Uterus (tissue), 4 donors: ENCODE results near the gene PEX11A. TPM values are rescaled to one million over a fixed set of nuclear protein-coding genes. Genes with fewer than 3 reads are reported as not detected.
"Not testable (repeated sequence)": the region's sequence is repeated elsewhere in the genome, so short reads cannot be mapped to it uniquely, and the experiment has no call there.

Source experiments
- DNase-seq, 2 donors: peaks; one replicate each; pipeline ENCODE4 v3.0.0-alpha.2; 2019 to 2020
- H3K27ac ChIP-seq, 2 donors: fragments of 200-600 bp; sonication (generic); 1 replicate in 1 of 2; 2 replicates in 1 of 2; pipeline ENCODE4 v1.5.1; 2016 to 2018
- H3K27me3 ChIP-seq, 2 donors: fragments of 200-600 bp; sonication (generic); one replicate each; pipeline ENCODE4 v1.5.1; 2018 to 2019; ENCODE audit warnings: control low read depth in 1 of 2
- H3K36me3 ChIP-seq, 2 donors: fragments of 200-600 bp; sonication (generic); one replicate each; pipeline ENCODE4 v1.5.1; 2019; ENCODE audit warnings: control low read depth in 1 of 2
- H3K4me1 ChIP-seq, 2 donors: fragments of 200-600 bp; sonication (generic); one replicate each; pipeline ENCODE4 v1.5.1; 2018 to 2019; ENCODE audit warnings: control low read depth in 1 of 2
- H3K4me3 ChIP-seq, 2 donors: fragments of 200-600 bp; sonication (generic); 1 replicate in 1 of 2; 2 replicates in 1 of 2; pipeline ENCODE4 v1.5.1; 2018 to 2019; ENCODE audit warnings: mild to moderate bottlenecking in 1 of 2
- H3K9me3 ChIP-seq, 2 donors: fragments of 200-600 bp; sonication (generic); one replicate each; pipeline ENCODE4 v1.5.1; 2019; ENCODE audit warnings: control low read depth in 1 of 2
- POLR2A ChIP-seq, 2 donors: fragments of 450-650 bp; IDR thresholded peaks; one replicate each; pipeline ENCODE4 v1.6.1; 2016; ENCODE audit warnings: antibody characterized with exemption in 2 of 2, mild to moderate bottlenecking in 1 of 2, moderate library complexity in 1 of 2
- intact Hi-C: fragments of 100-400 bp; cut with DNase I; formaldehyde crosslinking; loops from one replicate; pipeline ENCODE4 v1.15.1; 2023; ENCODE audit warnings: low total_unique reads
- total RNA-seq, 4 donors: library from RNA; depleted of rRNA in 3 of 4; stranded (reverse); fragments of >200 nt in 3 of 4; gene quantifications; one replicate each; pipeline versions ENCODE4 v1.1.0 to v1.2.4, GENCODE V29; 2014 to 2023
- TF ChIP-seq, protein P1 (sequence below), 4 experiments: fragments of 200-600 bp in 2 of 4; fragments of 450-650 bp in 2 of 4; sonication (generic) in 2 of 4; IDR thresholded peaks; one replicate each; pipeline ENCODE4 v1.5.1; 2016 to 2019; ENCODE audit warnings: antibody characterized with exemption in 4 of 4, mild to moderate bottlenecking in 2 of 4, moderate library complexity in 1 of 4
- donor health status: DM: yes; HTN: yes; CAD: no.

PEX11A gene
- total RNA-seq, 4 donors from 2014 or later, result 1.5 to 16.2 (median 8.7) TPM

DNA sequence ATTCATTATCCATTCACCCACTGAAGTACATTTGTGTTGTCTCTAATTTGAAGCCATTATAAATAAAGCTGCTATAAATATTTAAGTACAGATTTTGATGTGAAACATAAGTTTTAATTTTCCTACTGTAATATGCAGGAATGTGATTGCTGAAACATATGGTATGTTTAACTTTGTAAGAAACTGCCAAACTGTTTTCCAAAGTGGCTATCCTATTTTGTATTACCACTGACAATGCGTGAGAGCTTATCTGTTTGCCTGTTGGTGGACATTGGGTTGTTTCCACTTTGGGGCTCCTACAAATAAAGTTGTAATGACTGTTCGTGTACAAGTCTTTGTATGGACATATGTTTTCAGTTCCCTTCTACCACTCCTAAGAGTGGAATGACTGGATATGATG, 2.5 kb upstream of the PEX11A start:
- TF ChIP-seq POLR2A (IDR thresholded peaks at IDR 0.05), result no peak
- TF ChIP-seq, protein P1, sequence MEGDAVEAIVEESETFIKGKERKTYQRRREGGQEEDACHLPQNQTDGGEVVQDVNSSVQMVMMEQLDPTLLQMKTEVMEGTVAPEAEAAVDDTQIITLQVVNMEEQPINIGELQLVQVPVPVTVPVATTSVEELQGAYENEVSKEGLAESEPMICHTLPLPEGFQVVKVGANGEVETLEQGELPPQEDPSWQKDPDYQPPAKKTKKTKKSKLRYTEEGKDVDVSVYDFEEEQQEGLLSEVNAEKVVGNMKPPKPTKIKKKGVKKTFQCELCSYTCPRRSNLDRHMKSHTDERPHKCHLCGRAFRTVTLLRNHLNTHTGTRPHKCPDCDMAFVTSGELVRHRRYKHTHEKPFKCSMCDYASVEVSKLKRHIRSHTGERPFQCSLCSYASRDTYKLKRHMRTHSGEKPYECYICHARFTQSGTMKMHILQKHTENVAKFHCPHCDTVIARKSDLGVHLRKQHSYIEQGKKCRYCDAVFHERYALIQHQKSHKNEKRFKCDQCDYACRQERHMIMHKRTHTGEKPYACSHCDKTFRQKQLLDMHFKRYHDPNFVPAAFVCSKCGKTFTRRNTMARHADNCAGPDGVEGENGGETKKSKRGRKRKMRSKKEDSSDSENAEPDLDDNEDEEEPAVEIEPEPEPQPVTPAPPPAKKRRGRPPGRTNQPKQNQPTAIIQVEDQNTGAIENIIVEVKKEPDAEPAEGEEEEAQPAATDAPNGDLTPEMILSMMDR (IDR thresholded peaks at IDR 0.05), result no peak
- no peaks in the 10 kb centered on the region for H3K9me3 ChIP-seq
- DNase-seq, result no peak
- H3K36me3 ChIP-seq, result no peaks in the 10 kb centered on the region
- intact Hi-C loops, result no loop called here
- H3K4me1 ChIP-seq, result no peaks in the 10 kb centered on the region
- no peak overlapping the region for H3K4me3 ChIP-seq
- no peaks in the 10 kb centered on the region for H3K27me3 ChIP-seq
- H3K27ac ChIP-seq, result no peak overlapping the region

DNA sequence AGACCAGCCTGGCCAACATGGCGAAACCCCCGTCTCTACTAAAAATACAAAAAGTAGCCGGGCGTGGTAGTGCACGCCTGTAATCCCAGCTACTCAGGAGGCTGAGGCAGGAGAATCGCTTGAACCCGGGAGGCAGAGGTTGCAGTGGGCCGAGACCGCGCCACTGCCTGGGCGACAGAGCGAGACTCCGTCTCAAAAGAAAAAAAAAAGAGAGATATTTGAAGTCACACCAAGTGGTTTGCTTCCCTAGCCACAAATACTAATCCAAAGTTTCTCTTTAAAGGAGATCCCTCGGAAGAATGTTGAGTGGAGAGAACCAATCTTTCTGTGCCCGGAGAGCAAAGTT, 651 bp downstream of the PEX11A start:
- intact Hi-C loops, DNase-seq, H3K4me1 ChIP-seq, H3K36me3 ChIP-seq, H3K27me3 ChIP-seq, H3K9me3 ChIP-seq: not testable (repeated sequence)
- peak overlapping the region in 1 of 2 donors; percentile 29 for H3K27ac ChIP-seq
- peak overlapping the region; percentile 68 to 77 for H3K4me3 ChIP-seq

DNA sequence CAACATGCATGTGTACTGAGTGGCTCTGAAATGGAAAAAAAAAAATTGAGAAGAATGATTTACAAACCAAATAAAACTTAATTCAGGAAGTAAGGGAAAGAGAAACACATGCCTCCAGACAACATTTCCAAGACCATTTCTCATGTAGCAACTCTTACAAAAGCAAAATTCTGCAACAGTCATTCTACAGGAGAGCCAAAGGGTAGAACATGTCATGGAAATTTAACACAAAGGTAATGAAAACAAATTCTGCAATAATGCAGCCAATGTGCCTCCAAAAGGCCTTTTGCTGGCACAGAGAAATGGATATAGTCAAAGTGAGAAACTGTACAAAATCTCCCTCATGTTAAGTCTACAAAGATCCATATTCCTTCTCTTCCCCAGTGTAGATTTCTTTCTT, 4.0 kb downstream of the PEX11A start:
- intact Hi-C loops, result no loop called here
- Histone ChIP-seq H3K27me3 (no peaks in the 10 kb centered on the region), H3K4me3 (no peak overlapping the region), H3K9me3 (no peaks in the 10 kb centered on the region), H3K4me1 (no peaks in the 10 kb centered on the region), H3K36me3 (no peaks in the 10 kb centered on the region), H3K27ac (no peak overlapping the region)
- no peak for DNase-seq
- TF ChIP-seq POLR2A (IDR thresholded peaks at IDR 0.05), result no peak
- TF ChIP-seq, protein P1 (IDR thresholded peaks at IDR 0.05), result no peak

DNA sequence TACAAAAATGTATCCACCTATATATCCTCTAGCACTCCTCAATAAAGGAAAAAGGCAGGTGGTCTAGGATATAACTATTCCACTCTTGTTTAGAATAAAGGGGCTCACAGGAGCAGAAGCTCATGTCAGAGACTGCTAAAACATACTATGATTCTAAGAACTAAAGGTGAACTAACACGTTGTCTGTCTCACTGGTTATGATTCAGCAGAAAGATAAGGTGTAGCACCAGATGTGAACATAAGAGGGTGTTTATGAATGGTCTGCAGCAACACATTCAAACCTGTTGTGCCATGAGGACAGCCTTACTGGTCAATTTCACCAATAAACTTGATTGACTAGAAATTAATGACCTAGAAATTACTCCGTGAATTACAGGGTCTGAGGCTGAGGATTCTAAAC, 4.6 kb downstream of the PEX11A start:
- TF ChIP-seq, protein P1 (IDR thresholded peaks at IDR 0.05), result no peak
- no peak for TF ChIP-seq POLR2A (IDR thresholded peaks at IDR 0.05)
- no peaks in the 10 kb centered on the region for H3K9me3 ChIP-seq
- no peaks in the 10 kb centered on the region for H3K4me1 ChIP-seq
- H3K36me3 ChIP-seq, result no peaks in the 10 kb centered on the region
- intact Hi-C loops, result no loop called here
- no peak for DNase-seq
- H3K27me3 ChIP-seq, result no peaks in the 10 kb centered on the region
- no peak overlapping the region for H3K4me3 ChIP-seq
- no peak overlapping the region for H3K27ac ChIP-seq

DNA sequence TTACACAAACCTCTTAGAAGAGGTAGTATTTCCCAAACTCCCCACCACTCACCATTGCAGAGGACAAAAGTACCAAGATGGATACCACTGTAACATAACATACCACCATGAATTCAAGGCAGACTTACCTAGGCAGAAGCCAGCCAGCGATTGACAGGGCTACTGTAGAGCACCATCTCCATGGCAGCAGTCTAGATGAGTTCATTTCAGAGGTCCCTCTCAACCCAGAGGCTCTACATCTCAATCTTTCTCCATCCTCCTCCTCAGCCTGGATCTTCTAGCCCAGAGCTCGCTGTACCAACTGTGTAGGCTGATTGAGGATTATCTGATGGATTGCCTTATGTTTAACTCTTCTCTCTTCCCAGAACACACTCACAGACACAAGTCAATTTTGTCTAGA, 9.4 kb downstream of the PEX11A start:
- Histone ChIP-seq H3K27ac (peak overlapping the region in 1 of 2 donors; percentile 56), H3K36me3 (no peaks in the 10 kb centered on the region), H3K9me3 (no peaks in the 10 kb centered on the region), H3K4me3 (no peak overlapping the region), H3K4me1 (no peaks in the 10 kb centered on the region), H3K27me3 (no peaks in the 10 kb centered on the region)
- no peak for DNase-seq
- no peak for TF ChIP-seq POLR2A (IDR thresholded peaks at IDR 0.05)
- TF ChIP-seq, protein P1 (IDR thresholded peaks at IDR 0.05), result no peak
- intact Hi-C loops, result no loop called here

DNA sequence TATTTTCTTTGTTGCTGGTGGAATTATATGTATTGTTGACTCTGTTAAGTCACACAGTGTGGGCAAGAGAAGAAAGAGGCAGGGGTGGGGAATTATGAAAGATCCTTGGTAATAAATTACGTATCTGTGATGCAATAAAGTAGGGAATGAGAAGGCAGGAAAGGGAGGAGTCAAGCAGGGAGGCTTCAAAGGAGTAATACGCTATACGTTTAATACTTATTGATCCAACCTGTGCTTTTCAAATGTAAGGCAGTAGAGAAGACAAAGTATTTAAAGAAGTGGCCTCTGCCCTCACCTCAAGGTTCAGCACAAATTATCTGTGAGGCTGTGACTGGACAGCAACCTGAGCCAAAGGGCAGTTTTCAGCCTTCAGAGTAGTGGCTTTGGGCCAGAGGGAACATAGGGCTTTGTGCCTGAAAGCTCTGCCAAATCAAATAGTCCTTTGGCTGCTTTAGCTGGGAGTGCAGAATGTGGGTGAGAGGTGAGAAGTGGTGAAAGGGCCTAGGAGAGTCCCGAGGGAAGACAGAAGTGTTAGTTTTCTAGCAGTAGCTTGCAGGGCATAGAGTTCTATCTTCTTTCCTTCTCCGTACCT, 10.2 kb downstream of the PEX11A start:
- intact Hi-C loops, result no loop called here
- no peak for TF ChIP-seq POLR2A (IDR thresholded peaks at IDR 0.05)
- TF ChIP-seq, protein P1 (IDR thresholded peaks at IDR 0.05), result no peak
- no peaks in the 10 kb centered on the region for H3K9me3 ChIP-seq
- H3K4me1 ChIP-seq, result no peaks in the 10 kb centered on the region
- no peaks in the 10 kb centered on the region for H3K36me3 ChIP-seq
- H3K27me3 ChIP-seq, result no peaks in the 10 kb centered on the region
- H3K27ac ChIP-seq, result peak overlapping the region in 1 of 2 donors; percentile 56
- no peak overlapping the region for H3K4me3 ChIP-seq
- DNase-seq, result peak; percentile 72 to 74
